GM23338 (cell line): Measurements from ENCODE around the gene CCDC196. TPM values are rescaled to one million over a fixed set of nuclear protein-coding genes. Genes with fewer than 3 reads are reported as not detected.

Experiments
- ATAC-seq: fragments of 200-7000 bp; cut with Tn5 transposase; 3 replicates; pipeline ENCODE4 v1.9.1; 2020
- DNase-seq: peaks from one replicate; pipeline ENCODE4 v3.0.0-alpha.2; 2015; ENCODE audit warnings: low spot score
- H2AFZ ChIP-seq: fragments of 200-600 bp; sonication (generic); 2 replicates; pipeline ENCODE4 v1.8.0; 2016; ENCODE audit warnings: antibody characterized with exemption, mild to moderate bottlenecking, moderate library complexity
- H3F3A ChIP-seq: fragments of 200-600 bp; sonication (generic); replicated peaks from 2 replicates; pipeline ENCODE4 v1.8.0; 2017; ENCODE audit warnings: antibody characterized with exemption, mixed run types, low read depth
- H3K27ac ChIP-seq: fragments of 200-600 bp; sonication (generic); 2 replicates; pipeline ENCODE4 v1.6.1; 2016; ENCODE audit warnings: low read depth
- H3K27me3 ChIP-seq: fragments of 200-600 bp; sonication (generic); 2 replicates; pipeline ENCODE4 v1.8.0; 2016; ENCODE audit warnings: mild to moderate bottlenecking, mixed run types, moderate library complexity; ENCODE audit not compliant: insufficient read depth
- H3K36me3 ChIP-seq: fragments of 200-600 bp; sonication (generic); 2 replicates; pipeline ENCODE4 v1.8.0; 2016; ENCODE audit warnings: mild to moderate bottlenecking; ENCODE audit not compliant: insufficient read depth
- H3K4me1 ChIP-seq: fragments of 200-600 bp; sonication (generic); 2 replicates; pipeline ENCODE4 v1.8.0; 2016; ENCODE audit warnings: mild to moderate bottlenecking, moderate library complexity; ENCODE audit not compliant: insufficient read depth
- H3K4me2 ChIP-seq: fragments of 200-600 bp; sonication (generic); 2 replicates; pipeline ENCODE4 v1.7.1; 2017; ENCODE audit warnings: mixed run types
- H3K4me3 ChIP-seq: fragments of 200-600 bp; sonication (generic); 2 replicates; pipeline ENCODE4 v1.6.1; 2016; ENCODE audit warnings: mixed run types
- H3K79me2 ChIP-seq: fragments of 200-600 bp; sonication (generic); replicated peaks from 2 replicates; pipeline ENCODE4 v1.8.0; 2017; ENCODE audit warnings: mild to moderate bottlenecking; ENCODE audit not compliant: insufficient read depth
- H3K9me2 ChIP-seq: fragments of 200-600 bp; sonication (generic); 2 replicates; pipeline ENCODE4 v1.8.0; 2017; ENCODE audit not compliant: insufficient read depth
- H4K20me1 ChIP-seq: fragments of 200-600 bp; sonication (generic); replicated peaks from 2 replicates; pipeline ENCODE4 v1.8.0; 2017; ENCODE audit warnings: mild to moderate bottlenecking; ENCODE audit not compliant: insufficient read depth
- H3K27ac Mint-ChIP-seq: 2 replicates; pipeline ENCODE4 v1.8.0; 2020; ENCODE audit warnings: inconsistent platforms, mild to moderate bottlenecking, moderate library complexity, mixed read lengths
- H3K27me3 Mint-ChIP-seq: 3 replicates; pipeline ENCODE4 v1.8.0; 2022; ENCODE audit warnings: low read depth, mild to moderate bottlenecking, moderate library complexity, mixed read lengths, inconsistent platforms; ENCODE audit not compliant: insufficient read depth, poor library complexity
- H3K36me3 Mint-ChIP-seq: 3 replicates; pipeline ENCODE4 v1.8.0; 2021; ENCODE audit warnings: low read depth, mild to moderate bottlenecking, inconsistent platforms, moderate library complexity, mixed read lengths
- H3K4me1 Mint-ChIP-seq: 3 replicates; pipeline ENCODE4 v1.8.0; 2020; ENCODE audit warnings: mild to moderate bottlenecking, inconsistent platforms, mixed read lengths
- H3K4me3 Mint-ChIP-seq: 3 replicates; pipeline ENCODE4 v1.8.0; 2021; ENCODE audit warnings: moderate library complexity, mild to moderate bottlenecking, inconsistent platforms, mixed read lengths
- H3K9me3 Mint-ChIP-seq: 3 replicates; pipeline ENCODE4 v1.8.0; 2020; ENCODE audit warnings: moderate library complexity, mild to moderate bottlenecking, inconsistent platforms, mixed read lengths
- CREB1 ChIP-seq: fragments of 250-450 bp; sonication (Bioruptor Pico); IDR thresholded peaks from 2 replicates; pipeline ENCODE4 v1.5.0; 2020; ENCODE audit warnings: low read depth, mild to moderate bottlenecking, moderate library complexity
- ETS1 ChIP-seq: IDR thresholded peaks from 2 replicates; pipeline ENCODE4 v1.6.1; 2016; ENCODE audit warnings: antibody characterized with exemption
- EZH2 ChIP-seq: fragments of 200-600 bp; sonication (generic); IDR thresholded peaks from one replicate; pipeline ENCODE4 v1.8.0; 2017; ENCODE audit warnings: antibody characterized with exemption, mild to moderate bottlenecking, low read depth; ENCODE audit not compliant: unreplicated experiment
- EZH2phosphoT487 ChIP-seq: fragments of 200-600 bp; sonication (generic); IDR thresholded peaks from one replicate; pipeline ENCODE4 v1.8.1; 2018; ENCODE audit warnings: antibody characterized with exemption; ENCODE audit not compliant: unreplicated experiment
- JUNB ChIP-seq: IDR thresholded peaks from one replicate; pipeline ENCODE4 v1.6.1; 2016; ENCODE audit warnings: antibody characterized with exemption; ENCODE audit not compliant: unreplicated experiment
- NANOG ChIP-seq: IDR thresholded peaks from 2 replicates; pipeline ENCODE4 v1.6.1; 2016; ENCODE audit warnings: antibody characterized with exemption, borderline replicate concordance
- POLR2AphosphoS5 ChIP-seq: IDR thresholded peaks from 2 replicates; pipeline ENCODE4 v1.6.1; 2016; ENCODE audit warnings: antibody characterized with exemption, low read depth
- STAT1 ChIP-seq: IDR thresholded peaks from one replicate; pipeline ENCODE4 v1.6.1; 2016; ENCODE audit warnings: antibody characterized with exemption; ENCODE audit not compliant: unreplicated experiment
- ZNF114 ChIP-seq: fragments of 250-450 bp; sonication (Bioruptor Pico); IDR thresholded peaks from 2 replicates; pipeline ENCODE4 v1.5.0; 2020; ENCODE audit warnings: mild to moderate bottlenecking, moderate library complexity
- ZNF331 ChIP-seq: fragments of 250-450 bp; sonication (Bioruptor Pico); IDR thresholded peaks from 2 replicates; pipeline ENCODE4 v1.5.0; 2020; ENCODE audit warnings: low read depth, mild to moderate bottlenecking, moderate library complexity
- ZNF462 ChIP-seq: fragments of 250-450 bp; sonication (Bioruptor Pico); IDR thresholded peaks from 2 replicates; pipeline ENCODE4 v1.5.0; 2020; ENCODE audit warnings: mild to moderate bottlenecking, moderate library complexity
- polyA plus RNA-seq: library from polyadenylated mRNA; unstranded; fragments of >200 nt; fragmentation: Nextera tagmentation; extraction: Ambion mirVana; gene quantifications from 2 replicates; pipeline ENCODE4 v1.2.1, GENCODE V29; 2016
- total RNA-seq: library from RNA; depleted of rRNA; stranded (reverse); fragments of >200 nt; shearing (Covaris generic); gene quantifications from 2 replicates; pipeline ENCODE4 v1.2.3, GENCODE V29; 2014
- TF ChIP-seq, protein P1 (sequence below): IDR thresholded peaks from one replicate; pipeline ENCODE4 v1.6.1; 2018; ENCODE audit warnings: antibody characterized with exemption; ENCODE audit not compliant: unreplicated experiment
- TF ChIP-seq, protein P2 (sequence below), 2 experiments: fragments of 200-600 bp in 1 of 2; sonication (generic) in 1 of 2; conservative IDR thresholded peaks; 2 replicates each; pipeline versions ENCODE4 v1.5.1 to v1.6.1; 2016 to 2017; ENCODE audit warnings: antibody characterized with exemption in 2 of 2, low read depth in 2 of 2, mild to moderate bottlenecking in 2 of 2, moderate library complexity in 1 of 2

The CCDC196 gene
- total and polyA plus RNA-seq, 2 experiments from 2014 or later, result 0.27 TPM; not detected in 1

DNA sequence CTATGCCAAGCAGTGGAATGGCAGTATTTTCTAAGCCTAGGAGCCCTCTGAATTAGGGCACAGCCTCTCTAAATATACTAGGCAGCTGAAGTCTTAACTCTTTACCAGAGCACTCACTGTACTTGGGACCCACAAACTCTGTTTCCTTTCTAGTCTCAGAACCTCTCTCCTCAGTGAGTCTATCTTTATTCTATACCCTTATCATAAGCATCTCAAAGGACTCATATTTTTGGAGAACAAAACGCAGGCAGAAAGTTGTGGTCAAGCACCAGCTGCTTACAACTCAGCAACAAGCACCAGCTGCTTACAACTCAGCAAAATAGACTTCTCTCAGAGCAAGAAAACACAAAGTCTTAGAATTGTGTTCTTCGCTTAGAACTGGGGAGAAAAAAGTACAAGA is 993 bp downstream of the CCDC196 start:
- Mint-ChIP-seq H3K9me3 (no peaks in the 10 kb centered on the region), H3K4me3 (no peak overlapping the region), H3K36me3 (no peaks in the 10 kb centered on the region), H3K27ac (no peak overlapping the region), H3K27me3 (no peaks in the 10 kb centered on the region), H3K4me1 (no peaks in the 10 kb centered on the region)
- Histone ChIP-seq H3K27ac (no peak overlapping the region), H3K4me2 (no peak overlapping the region), H3K9me2 (no peaks in the 10 kb centered on the region), H3K4me3 (no peak overlapping the region), H3K4me1 (no peaks in the 10 kb centered on the region), H4K20me1 (no peaks in the 10 kb centered on the region), H3K36me3 (no peaks in the 10 kb centered on the region), H3F3A (no peaks in the 10 kb centered on the region), H3K27me3 (no peaks in the 10 kb centered on the region), H3K79me2 (no peaks in the 10 kb centered on the region), H2AFZ (no peak overlapping the region)
- ATAC-seq (no peak), DNase-seq (no peak)
- no peak for TF ChIP-seq ETS1
- TF ChIP-seq POLR2AphosphoS5, result no peak
- TF ChIP-seq, protein P1, sequence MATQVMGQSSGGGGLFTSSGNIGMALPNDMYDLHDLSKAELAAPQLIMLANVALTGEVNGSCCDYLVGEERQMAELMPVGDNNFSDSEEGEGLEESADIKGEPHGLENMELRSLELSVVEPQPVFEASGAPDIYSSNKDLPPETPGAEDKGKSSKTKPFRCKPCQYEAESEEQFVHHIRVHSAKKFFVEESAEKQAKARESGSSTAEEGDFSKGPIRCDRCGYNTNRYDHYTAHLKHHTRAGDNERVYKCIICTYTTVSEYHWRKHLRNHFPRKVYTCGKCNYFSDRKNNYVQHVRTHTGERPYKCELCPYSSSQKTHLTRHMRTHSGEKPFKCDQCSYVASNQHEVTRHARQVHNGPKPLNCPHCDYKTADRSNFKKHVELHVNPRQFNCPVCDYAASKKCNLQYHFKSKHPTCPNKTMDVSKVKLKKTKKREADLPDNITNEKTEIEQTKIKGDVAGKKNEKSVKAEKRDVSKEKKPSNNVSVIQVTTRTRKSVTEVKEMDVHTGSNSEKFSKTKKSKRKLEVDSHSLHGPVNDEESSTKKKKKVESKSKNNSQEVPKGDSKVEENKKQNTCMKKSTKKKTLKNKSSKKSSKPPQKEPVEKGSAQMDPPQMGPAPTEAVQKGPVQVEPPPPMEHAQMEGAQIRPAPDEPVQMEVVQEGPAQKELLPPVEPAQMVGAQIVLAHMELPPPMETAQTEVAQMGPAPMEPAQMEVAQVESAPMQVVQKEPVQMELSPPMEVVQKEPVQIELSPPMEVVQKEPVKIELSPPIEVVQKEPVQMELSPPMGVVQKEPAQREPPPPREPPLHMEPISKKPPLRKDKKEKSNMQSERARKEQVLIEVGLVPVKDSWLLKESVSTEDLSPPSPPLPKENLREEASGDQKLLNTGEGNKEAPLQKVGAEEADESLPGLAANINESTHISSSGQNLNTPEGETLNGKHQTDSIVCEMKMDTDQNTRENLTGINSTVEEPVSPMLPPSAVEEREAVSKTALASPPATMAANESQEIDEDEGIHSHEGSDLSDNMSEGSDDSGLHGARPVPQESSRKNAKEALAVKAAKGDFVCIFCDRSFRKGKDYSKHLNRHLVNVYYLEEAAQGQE, result no peak
- TF ChIP-seq, protein P2, sequence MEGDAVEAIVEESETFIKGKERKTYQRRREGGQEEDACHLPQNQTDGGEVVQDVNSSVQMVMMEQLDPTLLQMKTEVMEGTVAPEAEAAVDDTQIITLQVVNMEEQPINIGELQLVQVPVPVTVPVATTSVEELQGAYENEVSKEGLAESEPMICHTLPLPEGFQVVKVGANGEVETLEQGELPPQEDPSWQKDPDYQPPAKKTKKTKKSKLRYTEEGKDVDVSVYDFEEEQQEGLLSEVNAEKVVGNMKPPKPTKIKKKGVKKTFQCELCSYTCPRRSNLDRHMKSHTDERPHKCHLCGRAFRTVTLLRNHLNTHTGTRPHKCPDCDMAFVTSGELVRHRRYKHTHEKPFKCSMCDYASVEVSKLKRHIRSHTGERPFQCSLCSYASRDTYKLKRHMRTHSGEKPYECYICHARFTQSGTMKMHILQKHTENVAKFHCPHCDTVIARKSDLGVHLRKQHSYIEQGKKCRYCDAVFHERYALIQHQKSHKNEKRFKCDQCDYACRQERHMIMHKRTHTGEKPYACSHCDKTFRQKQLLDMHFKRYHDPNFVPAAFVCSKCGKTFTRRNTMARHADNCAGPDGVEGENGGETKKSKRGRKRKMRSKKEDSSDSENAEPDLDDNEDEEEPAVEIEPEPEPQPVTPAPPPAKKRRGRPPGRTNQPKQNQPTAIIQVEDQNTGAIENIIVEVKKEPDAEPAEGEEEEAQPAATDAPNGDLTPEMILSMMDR (conservative IDR thresholded peaks at IDR 0.05; ENCODE audit: low read depth in 2 of 2), result no peak
- no peak for TF ChIP-seq CREB1
- TF ChIP-seq EZH2phosphoT487, result no peak
- TF ChIP-seq ZNF462, result no peak
- TF ChIP-seq STAT1, result no peak
- no peak for TF ChIP-seq EZH2
- TF ChIP-seq ZNF331 (CRISPR knock-in tag), result no peak
- no peak for TF ChIP-seq NANOG
- TF ChIP-seq JUNB, result no peak
- TF ChIP-seq ZNF114, result no peak
